Measurements from ENCODE around the gene FOCAD.

The FOCAD gene

DNA sequence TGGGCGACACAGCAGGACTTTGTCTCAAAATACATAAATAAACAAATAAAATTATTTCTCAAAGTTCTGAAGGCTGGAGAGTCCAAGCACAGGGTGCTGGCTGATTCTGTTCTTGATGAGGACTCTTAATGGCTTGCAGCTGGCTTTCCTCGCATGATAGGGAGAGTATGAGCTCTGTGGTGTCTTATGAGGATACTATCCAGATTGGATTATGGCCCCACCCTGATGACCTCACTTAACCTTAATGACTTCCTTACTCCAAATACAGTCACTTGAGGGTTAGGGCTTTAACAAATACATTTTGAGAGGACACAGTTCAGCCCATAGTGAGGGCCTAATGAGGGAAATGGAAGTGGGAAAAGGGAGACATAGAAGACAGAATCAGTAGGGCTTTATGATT lies 87.7 kb downstream of the FOCAD start:
- Histone ChIP-seq H3K27ac (ENCODE audit: low read depth, low read length) (no peak overlapping the region), H3K79me2 (ENCODE audit: control insufficient read depth, low read length) (no peaks in the 10 kb centered on the region), H4K20me1 (ENCODE audit: control insufficient read depth, insufficient read depth, low read depth, low read length) (no peaks in the 10 kb centered on the region), H3K36me3 (ENCODE audit: control insufficient read depth, low read length) (0 out of 2 replicates have a peak, but pooled peaks cover 5% of the 10 kb centered on the region), H3K4me3 (ENCODE audit: low read length) (no peak overlapping the region), H3K4me2 (ENCODE audit: low read length) (no peak overlapping the region), H3K27me3 (ENCODE audit: control insufficient read depth, low read length) (no peaks in the 10 kb centered on the region), H3F3A (ENCODE audit: control insufficient read depth, insufficient read depth) (no peaks in the 10 kb centered on the region), H3K9me3 (ENCODE audit: control insufficient read depth, insufficient read depth, low read length) (no peaks in the 10 kb centered on the region), H3K4me1 (ENCODE audit: control insufficient read depth, low read length) (no peaks in the 10 kb centered on the region), H3K9me2 (replicated peaks; ENCODE audit: control insufficient read depth, low read length) (no peaks in the 10 kb centered on the region)
- TF ChIP-seq EZH2phosphoT487 (IDR thresholded peaks at IDR 0.05; ENCODE audit: borderline replicate concordance, low read length), result no peak
- TF ChIP-seq CTCF (IDR thresholded peaks at IDR 0.05; ENCODE audit: low read depth, low read length, poor library complexity, severe bottlenecking), result no peak

DNA sequence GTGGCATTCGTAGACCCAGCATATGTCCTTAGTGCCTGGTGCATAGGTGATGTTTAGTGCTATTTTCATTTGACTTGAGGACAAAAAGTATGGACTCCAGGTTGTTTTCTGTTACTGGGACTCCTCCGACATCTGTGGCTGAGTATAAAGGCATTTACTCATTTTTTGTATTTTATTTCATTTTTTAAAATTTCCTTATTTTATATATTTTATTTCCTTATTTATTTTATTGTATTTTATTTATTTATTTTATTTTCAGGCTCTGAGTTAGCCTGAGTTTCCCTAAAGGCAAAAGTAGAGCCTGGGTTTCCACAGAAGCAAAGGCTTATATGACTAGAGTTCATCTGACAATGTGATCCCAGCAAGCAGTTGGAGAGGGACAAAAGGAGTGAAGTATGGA lies 91.6 kb downstream of the FOCAD start:
- Histone ChIP-seq H3K9me2 (replicated peaks; ENCODE audit: control insufficient read depth, low read length) (no peaks in the 10 kb centered on the region), H3K4me2 (ENCODE audit: low read length) (no peak overlapping the region), H3F3A (ENCODE audit: control insufficient read depth, insufficient read depth) (no peaks in the 10 kb centered on the region), H3K36me3 (ENCODE audit: control insufficient read depth, low read length) (no peaks in the 10 kb centered on the region), H3K4me1 (ENCODE audit: control insufficient read depth, low read length) (no peaks in the 10 kb centered on the region), H3K4me3 (ENCODE audit: low read length) (no peak overlapping the region), H3K27ac (ENCODE audit: low read depth, low read length) (no peak overlapping the region), H3K79me2 (ENCODE audit: control insufficient read depth, low read length) (no peaks in the 10 kb centered on the region), H3K27me3 (ENCODE audit: control insufficient read depth, low read length) (no peaks in the 10 kb centered on the region), H4K20me1 (ENCODE audit: control insufficient read depth, insufficient read depth, low read depth, low read length) (no peaks in the 10 kb centered on the region), H3K9me3 (ENCODE audit: control insufficient read depth, insufficient read depth, low read length) (no peaks in the 10 kb centered on the region)
- TF ChIP-seq EZH2phosphoT487 (IDR thresholded peaks at IDR 0.05; ENCODE audit: borderline replicate concordance, low read length), result no peak
- no peak for TF ChIP-seq CTCF (IDR thresholded peaks at IDR 0.05; ENCODE audit: low read depth, low read length, poor library complexity, severe bottlenecking)

- H3K36me3 ChIP-seq (ENCODE audit: control insufficient read depth, low read length), result no peaks in the 10 kb centered on the region
- no peak overlapping the region for H3K4me3 ChIP-seq (ENCODE audit: low read length)
- H3K27ac ChIP-seq (ENCODE audit: low read depth, low read length), result no peak overlapping the region
- H3K9me3 ChIP-seq (ENCODE audit: control insufficient read depth, insufficient read depth, low read length), result no peaks in the 10 kb centered on the region
- H4K20me1 ChIP-seq (ENCODE audit: control insufficient read depth, insufficient read depth, low read depth, low read length), result no peaks in the 10 kb centered on the region
- no peaks in the 10 kb centered on the region for H3F3A ChIP-seq (ENCODE audit: control insufficient read depth, insufficient read depth)
- no peaks in the 10 kb centered on the region for H3K27me3 ChIP-seq (ENCODE audit: control insufficient read depth, low read length)
- no peaks in the 10 kb centered on the region for H3K79me2 ChIP-seq (ENCODE audit: control insufficient read depth, low read length)
- no peaks in the 10 kb centered on the region for H3K4me1 ChIP-seq (ENCODE audit: control insufficient read depth, low read length)
- H3K4me2 ChIP-seq (ENCODE audit: low read length), result no peak overlapping the region
- TF ChIP-seq EZH2phosphoT487 (IDR thresholded peaks at IDR 0.05; ENCODE audit: borderline replicate concordance, low read length), result no peak
- H3K9me2 ChIP-seq (replicated peaks; ENCODE audit: control insufficient read depth, low read length), result no peaks in the 10 kb centered on the region
These were observed 97.0 kb downstream of the FOCAD start for GRCh38 chr9:20781092-20781491.

DNA sequence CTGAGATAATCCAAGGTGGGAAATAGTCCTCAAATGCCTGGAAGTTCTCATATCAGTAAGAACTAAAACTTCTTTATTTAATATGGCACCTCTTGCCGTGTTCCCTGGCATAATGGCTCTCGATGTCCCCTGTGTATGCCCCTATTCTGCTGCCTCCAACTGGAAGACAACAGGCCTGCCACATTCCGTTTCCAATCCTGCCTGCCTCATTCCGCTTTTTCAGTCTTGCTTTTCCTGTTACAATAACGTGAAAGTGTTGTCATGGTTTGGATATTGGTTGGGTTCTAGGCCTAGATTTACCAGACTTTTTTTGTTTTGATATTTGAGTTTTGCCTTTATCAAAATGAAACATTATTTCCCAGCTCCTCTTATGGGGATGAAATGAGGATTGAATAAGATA lies 98.2 kb downstream of the FOCAD start:
- no peaks in the 10 kb centered on the region for H4K20me1 ChIP-seq (ENCODE audit: control insufficient read depth, insufficient read depth, low read depth, low read length)
- H3K4me3 ChIP-seq (ENCODE audit: low read length), result no peak overlapping the region
- H3K79me2 ChIP-seq (ENCODE audit: control insufficient read depth, low read length), result no peaks in the 10 kb centered on the region
- no peak overlapping the region for H3K27ac ChIP-seq (ENCODE audit: low read depth, low read length)
- TF ChIP-seq CTCF (IDR thresholded peaks at IDR 0.05; ENCODE audit: low read depth, low read length, poor library complexity, severe bottlenecking), result no peak
- TF ChIP-seq EZH2phosphoT487 (IDR thresholded peaks at IDR 0.05; ENCODE audit: borderline replicate concordance, low read length), result no peak
- no peaks in the 10 kb centered on the region for H3F3A ChIP-seq (ENCODE audit: control insufficient read depth, insufficient read depth)
- no peaks in the 10 kb centered on the region for H3K36me3 ChIP-seq (ENCODE audit: control insufficient read depth, low read length)
- H3K4me2 ChIP-seq (ENCODE audit: low read length), result no peak overlapping the region
- no peaks in the 10 kb centered on the region for H3K9me2 ChIP-seq (replicated peaks; ENCODE audit: control insufficient read depth, low read length)
- no peaks in the 10 kb centered on the region for H3K4me1 ChIP-seq (ENCODE audit: control insufficient read depth, low read length)
- no peaks in the 10 kb centered on the region for H3K9me3 ChIP-seq (ENCODE audit: control insufficient read depth, insufficient read depth, low read length)
- no peaks in the 10 kb centered on the region for H3K27me3 ChIP-seq (ENCODE audit: control insufficient read depth, low read length)

Measured in DOHH2 (cell line).